Common myeloid progenitor, CD34-positive (primary cell): ENCODE results near the gene PARM1.

Experiments used
- CTCF ChIA-PET: fragments of 350-600 bp; sonication (Branson Sonifier 250); formaldehyde crosslinking; loops from one replicate; lab custom pipeline; 2021; ENCODE audit warnings: antibody characterized with exemption; lab: Charles Lee
- POLR2A ChIA-PET: fragments of 350-600 bp; sonication (Branson Sonifier 250); formaldehyde crosslinking; loops from one replicate; lab custom pipeline; 2021; ENCODE audit warnings: antibody characterized with exemption; lab: Charles Lee
- DNase-seq, 3 donors: peaks; one replicate each; pipeline versions ENCODE4 v3.0.0 to v3.0.0-alpha.2; 2013
- H3K27ac ChIP-seq, 2 experiments: 1 replicate in 1 of 2; 2 replicates in 1 of 2; pipeline ENCODE4 v1.7.0; 2013; ENCODE audit warnings: inconsistent platforms in 2 of 2, low read length in 2 of 2, mild to moderate bottlenecking in 2 of 2, low read depth in 1 of 2, moderate library complexity in 1 of 2; ENCODE audit not compliant: severe bottlenecking in 2 of 2, insufficient read depth in 1 of 2, poor library complexity in 1 of 2
- H3K27me3 ChIP-seq, 5 experiments: replicated peaks in 2 of 5; 1 replicate in 3 of 5; 2 replicates in 2 of 5; pipeline versions ENCODE4 v1.6.1 to v1.7.0; 2013; ENCODE audit warnings: low read length in 4 of 5, mild to moderate bottlenecking in 2 of 5, moderate library complexity in 2 of 5, inconsistent platforms in 1 of 5; ENCODE audit not compliant: insufficient read depth in 5 of 5, control insufficient read depth in 4 of 5
- H3K36me3 ChIP-seq, 4 experiments: 1 replicate in 2 of 4; 2 replicates in 2 of 4; pipeline versions ENCODE4 v1.6.1 to v1.7.0; 2013; ENCODE audit warnings: low read length in 3 of 4, control low read depth in 1 of 4, mild to moderate bottlenecking in 1 of 4; ENCODE audit not compliant: control insufficient read depth in 4 of 4, insufficient read depth in 4 of 4
- H3K4me1 ChIP-seq, 4 experiments: 1 replicate in 3 of 4; 2 replicates in 1 of 4; pipeline versions ENCODE4 v1.6.1 to v1.7.1; 2013; ENCODE audit warnings: low read length in 3 of 4, mild to moderate bottlenecking in 3 of 4, control low read depth in 1 of 4, inconsistent platforms in 1 of 4, moderate library complexity in 1 of 4; ENCODE audit not compliant: control insufficient read depth in 4 of 4, insufficient read depth in 4 of 4; ENCODE audit errors: control extremely low read depth in 1 of 4
- H3K4me3 ChIP-seq, 7 experiments: 1 replicate in 4 of 7; 2 replicates in 3 of 7; pipeline versions ENCODE4 v1.5.1 to v1.7.0; 2013; ENCODE audit warnings: mild to moderate bottlenecking in 7 of 7, low read length in 6 of 7, moderate library complexity in 6 of 7, inconsistent platforms in 2 of 7, low read depth in 2 of 7, control low read depth in 1 of 7; ENCODE audit not compliant: insufficient read depth in 4 of 7, control insufficient read depth in 1 of 7; ENCODE audit errors: extremely low read depth in 1 of 7
- H3K9me3 ChIP-seq, 5 experiments: 1 replicate in 4 of 5; 2 replicates in 1 of 5; pipeline versions ENCODE4 v1.6.1 to v1.7.1; 2013; ENCODE audit warnings: low read length in 4 of 5, mild to moderate bottlenecking in 2 of 5, inconsistent platforms in 1 of 5, low read depth in 1 of 5, moderate library complexity in 1 of 5; ENCODE audit not compliant: control insufficient read depth in 4 of 5, insufficient read depth in 2 of 5; ENCODE audit errors: control extremely low read depth in 1 of 5
- WGBS: methylation state at CpG from one replicate; pipeline ENCODE4 v1.1.5; 2013; ENCODE audit not compliant: insufficient coverage; 5-methylcytosine and 5-hydroxymethylcytosine counted together

The PARM1 gene

GRCh38 chr4:74941123-74941522 is 8.2 kb downstream of the PARM1 start:
- CTCF ChIA-PET = no interaction called here
- DNase-seq = no peak
- POLR2A ChIA-PET = no interaction called here

GRCh38 chr4:74942251-74942917 is 9.5 kb downstream of the PARM1 start:
- WGBS = 96% methylated on average over 3 of the region's 3 CpGs
- H3K4me1 ChIP-seq = no peaks in the 10 kb centered on the region
- H3K27me3 ChIP-seq = peaks cover 0 to 7% (median 0%) of the 10 kb centered on the region in 5 experiments
- no peaks in the 10 kb centered on the region for H3K9me3 ChIP-seq
- DNase-seq = no peak
- no peak overlapping the region for H3K4me3 ChIP-seq
- ChIA-PET POLR2A (no interaction called here), CTCF (no interaction called here)
- no peaks in the 10 kb centered on the region for H3K36me3 ChIP-seq
- no peak overlapping the region for H3K27ac ChIP-seq

More at GRCh38 chr4:74941123-74941522, 8.2 kb downstream of the PARM1 start:
- Histone ChIP-seq H3K27ac (no peak overlapping the region), H3K4me1 (no peaks in the 10 kb centered on the region), H3K27me3 (peaks cover 1 to 15% (median 3%) of the 10 kb centered on the region in 5 experiments), H3K36me3 (no peaks in the 10 kb centered on the region), H3K9me3 (no peaks in the 10 kb centered on the region), H3K4me3 (no peak overlapping the region)
- WGBS = 38% methylated on average over 1 of the region's 3 CpGs

GRCh38 chr4:74942918-74943253 is 10.0 kb downstream of the PARM1 start:
- Histone ChIP-seq H3K4me1 (no peaks in the 10 kb centered on the region), H3K27me3 (peaks cover 0 to 7% (median 0%) of the 10 kb centered on the region in 5 experiments), H3K27ac (no peak overlapping the region), H3K36me3 (no peaks in the 10 kb centered on the region), H3K4me3 (no peak overlapping the region), H3K9me3 (no peaks in the 10 kb centered on the region)
- ChIA-PET CTCF (interaction anchor here (1.4 kb wide), 1 partner anchor 26 kb away, joined by 3 read pairs; no protein-coding TSS in a partner anchor), POLR2A (no interaction called here)
- no peak for DNase-seq
- WGBS = 90% methylated on average over 3 of the region's 3 CpGs

- POLR2A ChIA-PET = no interaction called here
- Histone ChIP-seq H3K36me3 (no peaks in the 10 kb centered on the region), H3K4me3 (no peak overlapping the region), H3K4me1 (no peaks in the 10 kb centered on the region), H3K27ac (no peak overlapping the region), H3K27me3 (no peaks in the 10 kb centered on the region), H3K9me3 (no peaks in the 10 kb centered on the region)
- no peak for DNase-seq
- WGBS = 80% methylated on average over 6 of the region's 6 CpGs
- CTCF ChIA-PET = interaction anchor here (0.9 to 1.4 kb wide), 2 partner anchors 10 to 28 kb away, joined by 3 read pairs; no protein-coding TSS in a partner anchor
Observed at GRCh38 chr4:74944354-74944793, 11.5 kb downstream of the PARM1 start.

- POLR2A ChIA-PET = no interaction called here
- CTCF ChIA-PET = no interaction called here
- Histone ChIP-seq H3K4me3 (no peak overlapping the region), H3K4me1 (no peaks in the 10 kb centered on the region), H3K27me3 (no peaks in the 10 kb centered on the region), H3K27ac (no peak overlapping the region), H3K36me3 (no peaks in the 10 kb centered on the region), H3K9me3 (peaks cover 0 to 1% (median 0%) of the 10 kb centered on the region in 5 experiments)
- DNase-seq = no peak
- WGBS = 100% methylated on average over 1 of the region's 3 CpGs
Observed at GRCh38 chr4:74946196-74946595, 13.3 kb downstream of the PARM1 start.

- H3K9me3 ChIP-seq = peaks cover 0 to 1% (median 0%) of the 10 kb centered on the region in 5 experiments
- POLR2A ChIA-PET = no interaction called here
- H3K36me3 ChIP-seq = no peaks in the 10 kb centered on the region
- CTCF ChIA-PET = no interaction called here
- WGBS = 88% methylated on average over 1 of the region's 2 CpGs
- H3K27me3 ChIP-seq = no peaks in the 10 kb centered on the region
- DNase-seq = no peak
- no peak overlapping the region for H3K27ac ChIP-seq
- H3K4me1 ChIP-seq = no peaks in the 10 kb centered on the region
- H3K4me3 ChIP-seq = no peak overlapping the region
Observed at GRCh38 chr4:74947798-74948197, 14.9 kb downstream of the PARM1 start.

GRCh38 chr4:74948236-74948635 is 15.3 kb downstream of the PARM1 start:
- Histone ChIP-seq H3K27ac (no peak overlapping the region), H3K4me1 (no peaks in the 10 kb centered on the region), H3K9me3 (peaks cover 0 to 1% (median 0%) of the 10 kb centered on the region in 5 experiments), H3K36me3 (no peaks in the 10 kb centered on the region), H3K27me3 (no peaks in the 10 kb centered on the region), H3K4me3 (no peak overlapping the region)
- POLR2A ChIA-PET = no interaction called here
- DNase-seq = no peak
- WGBS = 100% methylated on average over 1 of the region's 2 CpGs
- CTCF ChIA-PET = no interaction called here
